ENCODE measurements around the gene CNOT8.

DNA sequence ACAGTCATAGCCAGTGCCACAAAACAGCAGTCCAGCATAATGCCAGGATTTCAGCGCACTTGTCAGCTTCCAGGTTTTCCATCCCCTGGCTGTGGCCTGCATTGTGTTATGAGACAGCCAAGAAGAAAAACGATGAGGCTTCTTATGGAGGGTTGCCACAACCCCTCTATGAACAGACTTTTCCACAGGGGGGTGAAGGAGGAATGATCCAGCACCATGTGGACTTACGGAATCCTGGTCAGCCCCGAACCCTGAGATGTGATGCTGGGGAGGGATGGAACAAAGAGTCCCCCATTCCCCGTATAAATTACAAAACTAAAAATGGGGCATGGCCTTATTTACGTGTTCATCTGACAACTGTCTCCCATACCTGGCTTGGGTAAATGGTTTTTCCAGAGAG, 40.6 kb upstream of the CNOT8 start:
- TF ChIP-seq, protein P1, sequence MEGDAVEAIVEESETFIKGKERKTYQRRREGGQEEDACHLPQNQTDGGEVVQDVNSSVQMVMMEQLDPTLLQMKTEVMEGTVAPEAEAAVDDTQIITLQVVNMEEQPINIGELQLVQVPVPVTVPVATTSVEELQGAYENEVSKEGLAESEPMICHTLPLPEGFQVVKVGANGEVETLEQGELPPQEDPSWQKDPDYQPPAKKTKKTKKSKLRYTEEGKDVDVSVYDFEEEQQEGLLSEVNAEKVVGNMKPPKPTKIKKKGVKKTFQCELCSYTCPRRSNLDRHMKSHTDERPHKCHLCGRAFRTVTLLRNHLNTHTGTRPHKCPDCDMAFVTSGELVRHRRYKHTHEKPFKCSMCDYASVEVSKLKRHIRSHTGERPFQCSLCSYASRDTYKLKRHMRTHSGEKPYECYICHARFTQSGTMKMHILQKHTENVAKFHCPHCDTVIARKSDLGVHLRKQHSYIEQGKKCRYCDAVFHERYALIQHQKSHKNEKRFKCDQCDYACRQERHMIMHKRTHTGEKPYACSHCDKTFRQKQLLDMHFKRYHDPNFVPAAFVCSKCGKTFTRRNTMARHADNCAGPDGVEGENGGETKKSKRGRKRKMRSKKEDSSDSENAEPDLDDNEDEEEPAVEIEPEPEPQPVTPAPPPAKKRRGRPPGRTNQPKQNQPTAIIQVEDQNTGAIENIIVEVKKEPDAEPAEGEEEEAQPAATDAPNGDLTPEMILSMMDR (IDR thresholded peaks at IDR 0.05): no peak
- TF ChIP-seq SIN3A (IDR thresholded peaks at IDR 0.05; ENCODE audit: borderline replicate concordance, insufficient read depth, low read depth, low read length) (no peak), POLR2AphosphoS5 (IDR thresholded peaks at IDR 0.05; ENCODE audit: low read depth, low read length) (no peak), TCF7L2 (IDR thresholded peaks at IDR 0.05; ENCODE audit: low read depth, low read length) (no peak)

Data from Panc1 (cell line).